GM21737 (cell line): ENCODE measurements around the gene PDE4B.

Experiments used
- ATAC-seq: cut with Tn5 transposase; IDR thresholded peaks from one replicate; pipeline ENCODE4 v1.9.1; 2021; ENCODE audit warnings: mild to moderate bottlenecking, moderate library complexity; ENCODE audit not compliant: unreplicated experiment

Gene PDE4B

GRCh38 chr1:65792669-65793358, at the start of gene PDE4B:
PDE4B (plus strand) TSS chr1:65792895.
- no peak for ATAC-seq

GRCh38 chr1:65744731-65745130, 48.0 kb upstream of the PDE4B start:
- no peak for ATAC-seq

DNA sequence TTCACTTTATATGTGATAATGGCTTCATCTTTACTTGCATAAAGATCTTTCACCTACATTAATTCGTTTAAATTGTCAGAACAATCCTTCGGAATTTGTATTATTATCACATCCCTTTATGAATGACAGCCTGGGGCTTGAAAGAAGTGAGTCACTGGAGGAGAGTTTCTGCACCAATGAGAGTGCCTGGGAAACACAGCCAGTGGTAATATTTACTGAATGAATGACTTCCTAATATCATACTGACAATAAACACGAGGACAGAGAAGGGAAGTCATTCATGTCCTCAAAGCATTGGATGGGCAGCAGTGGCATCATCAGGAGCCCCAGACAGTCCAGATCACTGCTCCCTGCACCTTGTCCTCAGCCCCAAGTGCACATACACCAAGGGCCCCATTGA, 40.7 kb upstream of the PDE4B start:
- no peak for ATAC-seq

DNA sequence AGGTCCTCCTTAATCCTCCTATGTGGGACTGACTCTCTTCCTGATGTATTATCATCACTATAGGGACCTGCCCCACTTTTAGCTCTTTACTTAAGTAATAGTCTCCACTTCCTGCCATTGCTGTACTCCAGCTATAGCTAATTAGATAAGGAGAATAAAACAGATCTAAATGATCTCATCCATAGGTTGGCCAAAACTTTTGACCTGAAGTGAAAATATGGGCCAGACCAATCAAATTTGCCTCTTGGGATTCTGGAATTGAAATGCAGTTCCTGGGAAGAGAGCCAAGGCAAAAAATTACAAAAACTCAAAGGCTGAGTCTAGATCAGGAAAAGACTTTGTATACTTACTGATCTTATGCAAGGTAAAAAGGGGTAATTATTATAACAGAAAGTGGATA, 36.1 kb upstream of the PDE4B start:
- ATAC-seq = no peak

GRCh38 chr1:65757531-65757930, 35.2 kb upstream of the PDE4B start:
- ATAC-seq = no peak

DNA sequence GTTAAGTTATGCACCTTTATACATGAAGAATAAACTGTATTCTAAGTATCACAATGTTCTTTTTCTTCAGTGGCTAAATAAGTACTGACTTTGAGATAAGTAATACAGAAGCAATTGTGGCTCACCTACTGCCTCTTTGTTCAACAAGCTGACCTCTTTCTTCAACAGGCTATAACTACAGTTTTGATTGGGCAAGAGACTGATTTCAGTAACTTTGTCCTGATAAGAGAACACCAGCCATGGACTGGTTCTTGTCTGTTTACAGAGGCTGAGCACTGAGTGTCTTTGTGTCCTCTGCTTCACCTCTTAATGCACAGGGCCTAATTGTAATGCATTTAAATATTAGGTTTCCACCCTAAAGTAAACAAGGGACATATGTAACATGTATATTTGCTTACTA, 34.6 kb upstream of the PDE4B start:
- no peak for ATAC-seq

DNA sequence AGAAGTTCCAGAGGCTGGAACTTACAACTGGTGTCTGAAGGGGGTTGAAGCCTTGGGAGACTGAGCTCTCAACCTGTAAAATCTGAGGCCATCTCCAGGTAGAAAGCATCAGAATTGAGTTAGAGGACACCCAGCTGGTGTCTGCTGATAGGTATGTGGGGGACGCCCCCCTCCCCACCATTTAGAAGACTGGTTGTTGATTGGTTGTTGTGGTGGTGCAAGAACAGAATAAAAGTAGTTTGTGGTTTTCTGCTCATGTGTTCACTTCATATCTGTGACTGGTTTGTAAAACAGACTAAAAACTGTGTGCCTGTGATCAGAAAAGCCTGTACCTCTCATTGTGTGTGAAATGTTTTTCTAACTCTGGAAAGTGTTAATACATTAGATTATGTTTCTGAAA, 33.2 kb upstream of the PDE4B start:
- no peak for ATAC-seq

DNA sequence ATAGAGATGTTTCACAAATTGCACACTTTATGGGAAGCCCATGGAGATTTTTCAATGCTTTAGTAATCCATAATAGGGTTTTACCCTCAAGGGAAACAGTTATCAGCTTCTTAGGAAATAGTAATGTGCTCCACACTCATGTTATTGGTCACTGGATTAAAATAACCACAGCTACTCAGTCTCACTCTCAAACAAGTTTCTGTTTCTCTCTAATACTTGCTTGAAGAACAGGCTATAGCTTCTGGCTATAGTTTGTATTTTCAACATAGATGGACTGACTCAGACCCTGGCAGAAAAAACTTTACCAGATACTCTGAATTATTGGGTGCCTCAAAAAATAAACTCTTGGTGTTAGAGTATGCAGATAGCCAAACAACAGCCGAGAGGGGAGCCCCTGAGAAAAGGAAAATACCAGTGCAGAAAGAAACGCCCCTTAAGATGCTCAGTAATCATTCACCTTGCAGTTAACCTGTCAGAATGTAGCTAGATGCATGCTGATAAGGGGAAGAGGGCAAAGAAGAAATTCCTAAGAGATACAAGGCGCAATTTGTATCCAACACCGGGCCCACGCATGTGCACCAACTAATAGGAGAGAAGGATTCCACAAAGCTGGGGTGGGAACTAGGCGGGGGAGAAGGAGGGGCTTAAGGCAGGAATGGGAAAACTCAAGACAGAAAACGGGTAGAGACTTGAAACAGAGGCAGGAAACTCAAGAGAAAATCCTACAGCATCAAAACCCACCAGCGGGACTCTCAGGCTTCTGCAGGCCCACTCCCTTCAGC, 30.4 kb upstream of the PDE4B start:
- ATAC-seq = no peak

DNA sequence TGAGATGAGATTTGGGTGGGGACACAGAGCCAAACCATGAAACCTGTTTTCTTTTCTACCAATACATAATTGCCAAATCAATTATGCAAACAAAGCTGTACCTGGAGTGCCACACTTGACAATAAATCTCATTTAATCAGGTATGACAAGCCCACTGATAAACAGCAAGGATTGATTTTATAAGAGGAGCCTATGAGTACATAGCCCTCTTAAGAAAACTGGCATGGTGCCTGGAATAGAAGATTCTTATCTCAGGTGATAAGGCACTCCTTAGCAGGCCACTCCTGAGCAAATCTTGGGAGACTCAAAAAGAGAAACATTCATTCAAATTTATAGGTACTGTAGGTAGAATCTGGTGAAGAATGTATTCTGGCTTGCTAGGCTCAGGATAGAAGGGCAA, 28.6 kb upstream of the PDE4B start:
- no peak for ATAC-seq

GRCh38 chr1:65765631-65766030, 27.1 kb upstream of the PDE4B start:
- no peak for ATAC-seq

- ATAC-seq = no peak
Measured at GRCh38 chr1:65769636-65770035, 23.1 kb upstream of the PDE4B start.

DNA sequence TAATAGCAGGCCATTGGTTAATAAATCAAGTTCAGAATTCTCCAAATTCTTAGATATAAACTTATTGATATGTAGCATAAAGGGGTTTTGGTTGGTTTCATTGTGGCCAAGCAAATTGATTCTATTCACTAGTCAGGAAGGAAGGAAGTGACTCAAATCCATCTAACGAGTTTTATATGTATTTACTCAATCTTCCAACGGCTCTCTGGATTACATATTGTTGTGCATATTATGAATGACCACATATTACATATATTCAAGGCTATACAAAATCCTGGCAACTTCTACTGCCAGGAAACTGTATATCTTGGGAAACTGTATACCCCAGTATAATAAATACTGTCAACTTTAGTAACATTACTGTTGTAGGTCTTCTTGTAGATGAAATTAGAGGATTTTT, 20.1 kb upstream of the PDE4B start:
- no peak for ATAC-seq

GRCh38 chr1:65773391-65774123, 19.1 kb upstream of the PDE4B start:
- ATAC-seq = no peak

DNA sequence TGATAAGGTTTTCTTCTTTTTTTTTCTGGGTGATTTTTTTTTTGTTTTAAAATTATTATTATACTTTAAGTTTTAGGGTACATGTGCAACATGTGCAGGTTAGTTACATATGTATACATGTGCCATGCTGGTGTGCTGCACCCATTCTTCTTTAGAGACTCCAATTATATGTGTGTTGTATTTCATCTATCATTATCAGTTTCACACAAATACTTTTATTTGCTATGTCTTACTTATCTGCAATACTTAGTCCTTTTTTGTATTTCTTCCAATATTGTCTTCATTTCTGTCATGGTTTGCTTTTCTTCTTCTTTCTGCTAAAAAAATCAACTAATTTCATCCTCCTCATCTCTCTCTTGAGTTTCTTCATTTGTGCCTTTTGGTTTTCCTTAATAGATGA, 3.9 kb upstream of the PDE4B start:
- ATAC-seq = no peak

GRCh38 chr1:65791396-65791795, 1.3 kb upstream of the PDE4B start:
- no peak for ATAC-seq

- no peak for ATAC-seq
Measured at GRCh38 chr1:65791801-65792668, 660 bp upstream of the PDE4B start.

GRCh38 chr1:65793359-65793732, 651 bp downstream of the PDE4B start:
- no peak for ATAC-seq

- no peak for ATAC-seq
Measured at GRCh38 chr1:65795311-65795710, 2.6 kb downstream of the PDE4B start.

- ATAC-seq = no peak
Measured at GRCh38 chr1:65799601-65800000, 6.9 kb downstream of the PDE4B start.

DNA sequence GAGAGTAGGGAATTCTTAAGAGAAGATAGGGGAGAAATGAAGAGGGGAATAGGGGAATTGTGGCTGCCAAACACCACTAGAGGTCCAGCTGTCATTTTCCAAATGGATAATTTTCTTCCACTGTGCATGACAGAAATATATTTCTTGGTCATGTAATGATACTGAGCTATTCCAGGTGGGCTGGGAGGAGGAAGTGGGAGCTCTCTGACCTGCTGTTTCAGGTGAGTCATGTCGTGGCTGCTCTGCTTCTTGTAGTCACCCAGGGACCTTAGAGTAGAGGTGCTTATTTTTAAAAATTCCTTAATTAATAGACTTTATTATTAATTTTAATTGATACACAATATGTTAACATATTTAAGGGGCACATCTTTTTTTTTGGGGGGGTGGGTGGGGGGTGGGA, 11.9 kb downstream of the PDE4B start:
- no peak for ATAC-seq

DNA sequence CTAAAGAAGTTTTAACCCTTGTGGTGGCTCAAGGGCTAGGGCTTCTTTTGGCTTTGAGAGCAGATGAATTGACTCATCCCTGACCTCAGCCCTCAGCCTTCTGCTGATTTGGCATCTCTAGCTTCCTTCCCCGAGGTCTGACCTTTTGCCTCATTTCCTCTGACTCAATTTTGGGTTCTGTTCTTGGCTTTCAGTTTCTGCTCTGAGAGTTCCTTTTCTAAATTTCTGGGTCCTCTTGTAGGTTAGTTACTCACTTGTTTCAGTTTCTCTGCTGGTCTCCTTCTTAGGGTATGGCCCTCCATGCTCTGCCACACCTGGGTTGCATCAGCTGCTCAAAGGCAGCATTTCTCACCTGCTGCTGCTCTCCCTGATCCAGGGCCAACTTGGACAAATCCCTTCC, 19.4 kb downstream of the PDE4B start:
- ATAC-seq = peak; percentile 99
